Measurements from ENCODE around the gene SMIM27.

Gene SMIM27

GRCh38 chr9:32579706-32580331 is 27.7 kb downstream of the SMIM27 start:
- no peak overlapping the region for H3K27ac ChIP-seq (ENCODE audit: low read depth, low read length)
- no peaks in the 10 kb centered on the region for H4K20me1 ChIP-seq (ENCODE audit: low read depth, low read length)
- no peaks in the 10 kb centered on the region for H3F3A ChIP-seq (ENCODE audit: insufficient read depth)
- no peaks in the 10 kb centered on the region for H3K9me3 ChIP-seq (ENCODE audit: insufficient read depth, low read length)
- no peak overlapping the region for H3K9ac ChIP-seq (ENCODE audit: low read length)
- no peak overlapping the region for H3K4me2 ChIP-seq (ENCODE audit: low read depth, low read length, poor library complexity, severe bottlenecking)
- H3K9me2 ChIP-seq (replicated peaks; ENCODE audit: insufficient read depth, low read length), result no peaks in the 10 kb centered on the region
- H2AFZ ChIP-seq (ENCODE audit: low read depth, low read length, severe bottlenecking), result no peak overlapping the region
- no peaks in the 10 kb centered on the region for H3K79me2 ChIP-seq (ENCODE audit: insufficient read depth, low read length)
- no peaks in the 10 kb centered on the region for H3K27me3 ChIP-seq (ENCODE audit: low read length)
- no peak overlapping the region for H3K4me3 ChIP-seq (ENCODE audit: insufficient read depth, low read length, poor library complexity, severe bottlenecking)
- H3K36me3 ChIP-seq (ENCODE audit: low read length), result no peaks in the 10 kb centered on the region
- no peak for TF ChIP-seq EZH2phosphoT487 (conservative IDR thresholded peaks at IDR 0.05; ENCODE audit: low read length)
- TF ChIP-seq CTCF (IDR thresholded peaks at IDR 0.05; ENCODE audit: insufficient read depth, low read length, poor library complexity, severe bottlenecking), result peak; percentile 99

DNA sequence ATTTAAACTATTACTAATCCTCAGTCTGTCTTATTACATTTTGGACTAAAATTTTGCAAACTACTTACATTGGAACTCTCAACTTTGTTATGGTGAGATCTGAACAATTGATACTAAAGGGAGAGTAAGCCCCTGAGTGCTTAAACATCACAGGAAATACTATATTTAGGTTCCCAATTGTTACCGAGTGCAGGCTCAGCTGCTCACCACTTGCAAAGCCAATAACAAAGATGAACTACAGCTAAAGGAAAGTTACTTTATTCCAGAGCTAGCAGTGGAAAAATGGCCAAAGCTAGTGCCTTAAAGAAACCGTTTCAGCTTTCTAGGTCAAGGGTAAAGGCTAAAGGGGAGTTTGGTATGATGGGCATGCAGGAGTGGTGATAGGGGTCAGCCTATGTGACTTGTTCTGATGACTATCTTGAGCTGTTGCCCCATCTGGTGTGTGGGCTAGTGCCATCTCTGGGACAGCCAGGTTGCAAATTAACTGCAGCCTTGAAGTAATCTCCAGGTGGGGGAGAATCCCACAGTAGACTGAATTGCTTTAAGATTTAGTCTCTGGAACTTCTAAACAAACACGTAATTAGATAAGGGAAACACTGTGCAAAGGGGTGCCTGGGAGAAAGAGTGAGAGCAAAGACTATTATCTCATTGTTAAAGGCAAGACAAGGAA is 28.6 kb downstream of the SMIM27 start:
- H3K27ac ChIP-seq (ENCODE audit: low read depth, low read length), result no peak overlapping the region
- H3K9ac ChIP-seq (ENCODE audit: low read length), result no peak overlapping the region
- no peaks in the 10 kb centered on the region for H4K20me1 ChIP-seq (ENCODE audit: low read depth, low read length)
- H3K36me3 ChIP-seq (ENCODE audit: low read length), result no peaks in the 10 kb centered on the region
- no peaks in the 10 kb centered on the region for H3K9me2 ChIP-seq (replicated peaks; ENCODE audit: insufficient read depth, low read length)
- no peaks in the 10 kb centered on the region for H3K9me3 ChIP-seq (ENCODE audit: insufficient read depth, low read length)
- TF ChIP-seq CTCF (IDR thresholded peaks at IDR 0.05; ENCODE audit: insufficient read depth, low read length, poor library complexity, severe bottlenecking) (no peak), EZH2phosphoT487 (conservative IDR thresholded peaks at IDR 0.05; ENCODE audit: low read length) (no peak)
- H3K79me2 ChIP-seq (ENCODE audit: insufficient read depth, low read length), result no peaks in the 10 kb centered on the region
- no peak overlapping the region for H3K4me3 ChIP-seq (ENCODE audit: insufficient read depth, low read length, poor library complexity, severe bottlenecking)
- H3K4me2 ChIP-seq (ENCODE audit: low read depth, low read length, poor library complexity, severe bottlenecking), result no peak overlapping the region
- no peaks in the 10 kb centered on the region for H3K27me3 ChIP-seq (ENCODE audit: low read length)
- H2AFZ ChIP-seq (ENCODE audit: low read depth, low read length, severe bottlenecking), result no peak overlapping the region
- no peaks in the 10 kb centered on the region for H3F3A ChIP-seq (ENCODE audit: insufficient read depth)

GRCh38 chr9:32581512-32582143 is 29.5 kb downstream of the SMIM27 start:
- no peaks in the 10 kb centered on the region for H3K9me2 ChIP-seq (replicated peaks; ENCODE audit: insufficient read depth, low read length)
- H3K9ac ChIP-seq (ENCODE audit: low read length), result no peak overlapping the region
- no peaks in the 10 kb centered on the region for H3F3A ChIP-seq (ENCODE audit: insufficient read depth)
- H3K4me2 ChIP-seq (ENCODE audit: low read depth, low read length, poor library complexity, severe bottlenecking), result no peak overlapping the region
- no peaks in the 10 kb centered on the region for H4K20me1 ChIP-seq (ENCODE audit: low read depth, low read length)
- H2AFZ ChIP-seq (ENCODE audit: low read depth, low read length, severe bottlenecking), result no peak overlapping the region
- no peak overlapping the region for H3K27ac ChIP-seq (ENCODE audit: low read depth, low read length)
- H3K36me3 ChIP-seq (ENCODE audit: low read length), result no peaks in the 10 kb centered on the region
- TF ChIP-seq CTCF (IDR thresholded peaks at IDR 0.05; ENCODE audit: insufficient read depth, low read length, poor library complexity, severe bottlenecking), result peak; percentile 76
- no peak for TF ChIP-seq EZH2phosphoT487 (conservative IDR thresholded peaks at IDR 0.05; ENCODE audit: low read length)
- H3K4me3 ChIP-seq (ENCODE audit: insufficient read depth, low read length, poor library complexity, severe bottlenecking), result no peak overlapping the region
- H3K9me3 ChIP-seq (ENCODE audit: insufficient read depth, low read length), result no peaks in the 10 kb centered on the region
- H3K79me2 ChIP-seq (ENCODE audit: insufficient read depth, low read length), result no peaks in the 10 kb centered on the region
- no peaks in the 10 kb centered on the region for H3K27me3 ChIP-seq (ENCODE audit: low read length)
